Measurements from ENCODE around the gene PAAF1. TPM values are rescaled to one million over a fixed set of nuclear protein-coding genes. Genes with fewer than 3 reads are reported as not detected.

PAAF1 gene
- total and polyA plus RNA-seq, 10 of the 15 experiments (the other 5 are each of a cell fraction or from before 2014, with no cell fraction given): 13.7 to 70.6 (median 29.1) TPM

Other genes starting within 250 kb of the PAAF1 start
- gene PLEKHB1, start 230.4 kb upstream of the PAAF1 start, total RNA-seq (2014; rRNA removed): 0.98 and 2.0 TPM in 2 replicates
- 0.58 and 0.97 TPM in 2 replicates for gene PLEKHB1, start 230.4 kb upstream of the PAAF1 start, total RNA-seq (2014; rRNA removed; fragmentation: Illumina TruSeq; extraction: Trizol)
- gene PLEKHB1, start 230.4 kb upstream of the PAAF1 start, total RNA-seq (2021): 1.0 and 2.6 TPM in 2 replicates
- 1.9 and 2.3 TPM in 2 replicates for gene PLEKHB1, start 230.4 kb upstream of the PAAF1 start, polyA plus RNA-seq (2011; rRNA removed)
- 0.82 and 0.88 TPM in 2 replicates for gene PLEKHB1, start 230.4 kb upstream of the PAAF1 start, polyA plus RNA-seq (2014; fragmentation: Illumina TruSeq; extraction: Trizol)
- 1 to 10 TPM in 1 of 2 experiments, under 1 TPM in 1; 0.79 to 1.1 TPM for gene PLEKHB1, start 230.4 kb upstream of the PAAF1 start, polyA plus RNA-seq (2014; fragmentation: Nextera tagmentation; extraction: Ambion mirVana)
- 1.6 and 3.1 TPM in 2 replicates for gene PLEKHB1, start 230.4 kb upstream of the PAAF1 start, polyA plus RNA-seq (2014; rRNA removed)
- gene PLEKHB1, start 230.4 kb upstream of the PAAF1 start, polyA plus RNA-seq (2016; fragmentation: Nextera tagmentation; extraction: Ambion mirVana): 1 to 10 TPM in 1 of 2 experiments, not detected in 1; 1.5 TPM
- gene RAB6A, start 115.9 kb upstream of the PAAF1 start, total RNA-seq (2014; rRNA removed): 23.9 and 27.7 TPM in 2 replicates
- 27.7 and 27.9 TPM in 2 replicates for gene RAB6A, start 115.9 kb upstream of the PAAF1 start, total RNA-seq (2014; rRNA removed; fragmentation: Illumina TruSeq; extraction: Trizol)
- 41.7 and 47.4 TPM in 2 replicates for gene RAB6A, start 115.9 kb upstream of the PAAF1 start, total RNA-seq (2021)
- gene RAB6A, start 115.9 kb upstream of the PAAF1 start, polyA plus RNA-seq (2011; rRNA removed): 107 and 148 TPM in 2 replicates
- gene RAB6A, start 115.9 kb upstream of the PAAF1 start, polyA plus RNA-seq (2014; fragmentation: Illumina TruSeq; extraction: Trizol): 40.3 and 53.0 TPM in 2 replicates
- 10 to 100 TPM in 1 of 2 experiments, 1 to 10 TPM in 1; 9.8 to 10.9 TPM for gene RAB6A, start 115.9 kb upstream of the PAAF1 start, polyA plus RNA-seq (2014; fragmentation: Nextera tagmentation; extraction: Ambion mirVana)
- 25.9 and 29.8 TPM in 2 replicates for gene RAB6A, start 115.9 kb upstream of the PAAF1 start, polyA plus RNA-seq (2014; rRNA removed)
- 10 to 100 TPM; 48.4 to 50.0 TPM for gene RAB6A, start 115.9 kb upstream of the PAAF1 start, polyA plus RNA-seq (2016; fragmentation: Nextera tagmentation; extraction: Ambion mirVana)
- 63.1 and 79.3 TPM in 2 replicates for gene MRPL48, start 89.1 kb upstream of the PAAF1 start, total RNA-seq (2014; rRNA removed)
- gene MRPL48, start 89.1 kb upstream of the PAAF1 start, total RNA-seq (2014; rRNA removed; fragmentation: Illumina TruSeq; extraction: Trizol): 67.7 and 74.5 TPM in 2 replicates
- 42.2 and 50.6 TPM in 2 replicates for gene MRPL48, start 89.1 kb upstream of the PAAF1 start, total RNA-seq (2021)
- gene MRPL48, start 89.1 kb upstream of the PAAF1 start, polyA plus RNA-seq (2011; rRNA removed): 92.4 and 101 TPM in 2 replicates
- 46.7 and 47.1 TPM in 2 replicates for gene MRPL48, start 89.1 kb upstream of the PAAF1 start, polyA plus RNA-seq (2014; fragmentation: Illumina TruSeq; extraction: Trizol)
- gene MRPL48, start 89.1 kb upstream of the PAAF1 start, polyA plus RNA-seq (2014; fragmentation: Nextera tagmentation; extraction: Ambion mirVana): 100 to 1,000 TPM; 149 to 159 TPM
- gene MRPL48, start 89.1 kb upstream of the PAAF1 start, polyA plus RNA-seq (2014; rRNA removed): 51.5 and 56.4 TPM in 2 replicates
- 100 to 1,000 TPM; 110 to 113 TPM for gene MRPL48, start 89.1 kb upstream of the PAAF1 start, polyA plus RNA-seq (2016; fragmentation: Nextera tagmentation; extraction: Ambion mirVana)
- 132 and 146 TPM in 2 replicates for gene COA4, start 153 bp upstream of the PAAF1 start, total RNA-seq (2014; rRNA removed)
- gene COA4, start 153 bp upstream of the PAAF1 start, total RNA-seq (2014; rRNA removed; fragmentation: Illumina TruSeq; extraction: Trizol): 107 and 112 TPM in 2 replicates
- gene COA4, start 153 bp upstream of the PAAF1 start, total RNA-seq (2021): 94.9 and 97.2 TPM in 2 replicates
- 85.2 and 95.5 TPM in 2 replicates for gene COA4, start 153 bp upstream of the PAAF1 start, polyA plus RNA-seq (2011; rRNA removed)
- gene COA4, start 153 bp upstream of the PAAF1 start, polyA plus RNA-seq (2014; fragmentation: Illumina TruSeq; extraction: Trizol): 60.1 and 96.4 TPM in 2 replicates
- 10 to 100 TPM; 84.8 to 89.1 TPM for gene COA4, start 153 bp upstream of the PAAF1 start, polyA plus RNA-seq (2014; fragmentation: Nextera tagmentation; extraction: Ambion mirVana)
- gene COA4, start 153 bp upstream of the PAAF1 start, polyA plus RNA-seq (2014; rRNA removed): 173 and 180 TPM in 2 replicates
- gene COA4, start 153 bp upstream of the PAAF1 start, polyA plus RNA-seq (2016; fragmentation: Nextera tagmentation; extraction: Ambion mirVana): 100 to 1,000 TPM; 150 to 157 TPM
- gene DNAJB13, start 74.0 kb downstream of the PAAF1 start, total RNA-seq (2014; rRNA removed): not detected in 2 replicates
- gene DNAJB13, start 74.0 kb downstream of the PAAF1 start, total RNA-seq (2014; rRNA removed; fragmentation: Illumina TruSeq; extraction: Trizol): not detected in 2 replicates
- not detected in 2 replicates for gene DNAJB13, start 74.0 kb downstream of the PAAF1 start, total RNA-seq (2021)
- gene DNAJB13, start 74.0 kb downstream of the PAAF1 start, polyA plus RNA-seq (2011; rRNA removed): 0.76 and 0.86 TPM in 2 replicates
- 0.07 TPM in 1 of 2 replicates, not detected in the other for gene DNAJB13, start 74.0 kb downstream of the PAAF1 start, polyA plus RNA-seq (2014; fragmentation: Illumina TruSeq; extraction: Trizol)
- gene DNAJB13, start 74.0 kb downstream of the PAAF1 start, polyA plus RNA-seq (2014; fragmentation: Nextera tagmentation; extraction: Ambion mirVana): not detected
- 0.15 TPM in 1 of 2 replicates, not detected in the other for gene DNAJB13, start 74.0 kb downstream of the PAAF1 start, polyA plus RNA-seq (2014; rRNA removed)
- gene DNAJB13, start 74.0 kb downstream of the PAAF1 start, polyA plus RNA-seq (2016; fragmentation: Nextera tagmentation; extraction: Ambion mirVana): not detected
- gene UCP2, start 105.8 kb downstream of the PAAF1 start, total RNA-seq (2014; rRNA removed): 31.1 and 34.0 TPM in 2 replicates
- gene UCP2, start 105.8 kb downstream of the PAAF1 start, total RNA-seq (2014; rRNA removed; fragmentation: Illumina TruSeq; extraction: Trizol): 32.9 and 36.0 TPM in 2 replicates
- 224 and 237 TPM in 2 replicates for gene UCP2, start 105.8 kb downstream of the PAAF1 start, total RNA-seq (2021)
- gene UCP2, start 105.8 kb downstream of the PAAF1 start, polyA plus RNA-seq (2011; rRNA removed): 27.6 and 52.2 TPM in 2 replicates
- 122 and 187 TPM in 2 replicates for gene UCP2, start 105.8 kb downstream of the PAAF1 start, polyA plus RNA-seq (2014; fragmentation: Illumina TruSeq; extraction: Trizol)
- gene UCP2, start 105.8 kb downstream of the PAAF1 start, polyA plus RNA-seq (2014; fragmentation: Nextera tagmentation; extraction: Ambion mirVana): 100 to 1,000 TPM; 122 to 134 TPM
- gene UCP2, start 105.8 kb downstream of the PAAF1 start, polyA plus RNA-seq (2014; rRNA removed): 158 and 175 TPM in 2 replicates
- 100 to 1,000 TPM; 228 to 248 TPM for gene UCP2, start 105.8 kb downstream of the PAAF1 start, polyA plus RNA-seq (2016; fragmentation: Nextera tagmentation; extraction: Ambion mirVana)
- gene UCP3, start 132.1 kb downstream of the PAAF1 start, total RNA-seq (2014; rRNA removed): 0.71 and 1.4 TPM in 2 replicates
- gene UCP3, start 132.1 kb downstream of the PAAF1 start, total RNA-seq (2014; rRNA removed; fragmentation: Illumina TruSeq; extraction: Trizol): 0.88 and 0.94 TPM in 2 replicates
- gene UCP3, start 132.1 kb downstream of the PAAF1 start, total RNA-seq (2021): 1.1 and 1.6 TPM in 2 replicates
- 0.53 and 1.2 TPM in 2 replicates for gene UCP3, start 132.1 kb downstream of the PAAF1 start, polyA plus RNA-seq (2011; rRNA removed)
- 0.14 and 0.94 TPM in 2 replicates for gene UCP3, start 132.1 kb downstream of the PAAF1 start, polyA plus RNA-seq (2014; fragmentation: Illumina TruSeq; extraction: Trizol)
- under 1 TPM; 0.02 to 0.19 TPM for gene UCP3, start 132.1 kb downstream of the PAAF1 start, polyA plus RNA-seq (2014; fragmentation: Nextera tagmentation; extraction: Ambion mirVana)
- gene UCP3, start 132.1 kb downstream of the PAAF1 start, polyA plus RNA-seq (2014; rRNA removed): 1.5 and 1.9 TPM in 2 replicates
- under 1 TPM; 0.23 to 0.58 TPM for gene UCP3, start 132.1 kb downstream of the PAAF1 start, polyA plus RNA-seq (2016; fragmentation: Nextera tagmentation; extraction: Ambion mirVana)